Neural crest cell (in vitro differentiated cells): Measurements from ENCODE around the gene LHFPL3. TPM values are rescaled to one million over a fixed set of nuclear protein-coding genes. Genes with fewer than 3 reads are reported as not detected.

Experiments
- DNase-seq: peaks from one replicate; pipeline ENCODE4 v3.0.0; 2021; ENCODE audit warnings: low read depth, mixed read lengths, low spot score
- H3K27ac Mint-ChIP-seq: one replicate; pipeline ENCODE4 v1.8.0; 2021; ENCODE audit warnings: mild to moderate bottlenecking, mixed read lengths; ENCODE audit not compliant: unreplicated experiment
- H3K27me3 Mint-ChIP-seq: 2 replicates; pipeline ENCODE4 v1.8.0; 2021; ENCODE audit warnings: low read depth, mild to moderate bottlenecking, mixed read lengths
- H3K36me3 Mint-ChIP-seq: 2 replicates; pipeline ENCODE4 v1.8.0; 2021; ENCODE audit warnings: low read depth, mild to moderate bottlenecking, mixed read lengths
- H3K4me1 Mint-ChIP-seq: 2 replicates; pipeline ENCODE4 v1.8.0; 2021; ENCODE audit warnings: mixed read lengths
- H3K4me3 Mint-ChIP-seq: one replicate; pipeline ENCODE4 v1.8.0; 2021; ENCODE audit warnings: mild to moderate bottlenecking, mixed read lengths
- H3K9me3 Mint-ChIP-seq: 2 replicates; pipeline ENCODE4 v1.8.0; 2021; ENCODE audit warnings: mixed read lengths
- total RNA-seq: library from RNA; stranded (reverse); gene quantifications from 2 replicates; pipeline ENCODE4 v1.2.1, GENCODE V29; 2021
- TF ChIP-seq, protein P1 (sequence below): fragments of 200-600 bp; sonication (generic); conservative IDR thresholded peaks from 2 replicates; pipeline ENCODE4 v1.5.0; 2021; ENCODE audit warnings: antibody characterized with exemption, mild to moderate bottlenecking

Gene LHFPL3
- total RNA-seq, 1 donor from 2014 or later: not detected

DNA sequence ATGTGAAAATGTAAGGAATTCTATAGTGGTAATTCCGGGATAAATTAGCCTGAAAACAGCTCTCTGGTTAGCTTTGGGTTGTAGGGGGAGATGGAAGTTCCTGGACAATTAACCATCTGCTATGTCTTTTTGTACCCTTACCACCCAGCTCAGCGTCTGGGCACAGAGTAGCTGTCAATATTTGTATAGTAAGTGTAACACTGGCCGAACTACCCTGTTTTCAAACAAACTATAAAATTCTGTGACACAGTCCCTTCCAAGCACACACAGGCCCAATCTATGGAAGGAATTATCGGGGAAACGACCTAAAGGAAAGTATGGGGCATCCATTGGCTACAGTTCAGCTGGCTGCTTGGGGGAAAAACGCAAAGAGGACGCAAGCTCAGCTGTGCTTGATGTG, 869 bp upstream of the LHFPL3 start:
- Mint-ChIP-seq H3K4me1 (peaks cover 10% of the 10 kb centered on the region), H3K9me3 (no peaks in the 10 kb centered on the region), H3K4me3 (peak overlapping the region; percentile 83), H3K27ac (no peak overlapping the region), H3K36me3 (no peaks in the 10 kb centered on the region), H3K27me3 (peaks cover 93% of the 10 kb centered on the region)
- no peak for DNase-seq
- TF ChIP-seq, protein P1, sequence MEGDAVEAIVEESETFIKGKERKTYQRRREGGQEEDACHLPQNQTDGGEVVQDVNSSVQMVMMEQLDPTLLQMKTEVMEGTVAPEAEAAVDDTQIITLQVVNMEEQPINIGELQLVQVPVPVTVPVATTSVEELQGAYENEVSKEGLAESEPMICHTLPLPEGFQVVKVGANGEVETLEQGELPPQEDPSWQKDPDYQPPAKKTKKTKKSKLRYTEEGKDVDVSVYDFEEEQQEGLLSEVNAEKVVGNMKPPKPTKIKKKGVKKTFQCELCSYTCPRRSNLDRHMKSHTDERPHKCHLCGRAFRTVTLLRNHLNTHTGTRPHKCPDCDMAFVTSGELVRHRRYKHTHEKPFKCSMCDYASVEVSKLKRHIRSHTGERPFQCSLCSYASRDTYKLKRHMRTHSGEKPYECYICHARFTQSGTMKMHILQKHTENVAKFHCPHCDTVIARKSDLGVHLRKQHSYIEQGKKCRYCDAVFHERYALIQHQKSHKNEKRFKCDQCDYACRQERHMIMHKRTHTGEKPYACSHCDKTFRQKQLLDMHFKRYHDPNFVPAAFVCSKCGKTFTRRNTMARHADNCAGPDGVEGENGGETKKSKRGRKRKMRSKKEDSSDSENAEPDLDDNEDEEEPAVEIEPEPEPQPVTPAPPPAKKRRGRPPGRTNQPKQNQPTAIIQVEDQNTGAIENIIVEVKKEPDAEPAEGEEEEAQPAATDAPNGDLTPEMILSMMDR: no peak

DNA sequence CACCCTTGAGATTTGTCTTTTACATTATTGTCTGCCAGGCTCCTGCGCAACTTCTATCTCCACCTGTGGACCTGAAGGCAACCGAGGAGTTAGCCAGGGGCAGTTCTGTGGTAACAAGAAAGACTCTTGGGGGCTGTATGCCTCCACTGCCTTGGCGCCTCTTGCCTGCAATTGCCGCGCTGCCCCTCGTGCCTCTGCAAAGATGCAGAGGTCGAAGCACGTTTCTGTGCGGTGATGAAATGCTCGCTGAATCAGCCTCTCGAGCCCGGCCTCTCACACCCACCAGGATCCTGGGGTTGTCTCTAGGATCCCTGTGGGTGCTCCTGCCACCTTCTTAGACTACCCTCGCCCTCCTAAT, 486 bp upstream of the LHFPL3 start:
- Mint-ChIP-seq H3K27ac (no peak overlapping the region), H3K9me3 (no peaks in the 10 kb centered on the region), H3K4me1 (peaks cover 10% of the 10 kb centered on the region), H3K4me3 (peak overlapping the region; percentile 83), H3K36me3 (no peaks in the 10 kb centered on the region), H3K27me3 (peaks cover 91% of the 10 kb centered on the region)
- DNase-seq: peak; percentile 1
- TF ChIP-seq, protein P1: no peak

DNA sequence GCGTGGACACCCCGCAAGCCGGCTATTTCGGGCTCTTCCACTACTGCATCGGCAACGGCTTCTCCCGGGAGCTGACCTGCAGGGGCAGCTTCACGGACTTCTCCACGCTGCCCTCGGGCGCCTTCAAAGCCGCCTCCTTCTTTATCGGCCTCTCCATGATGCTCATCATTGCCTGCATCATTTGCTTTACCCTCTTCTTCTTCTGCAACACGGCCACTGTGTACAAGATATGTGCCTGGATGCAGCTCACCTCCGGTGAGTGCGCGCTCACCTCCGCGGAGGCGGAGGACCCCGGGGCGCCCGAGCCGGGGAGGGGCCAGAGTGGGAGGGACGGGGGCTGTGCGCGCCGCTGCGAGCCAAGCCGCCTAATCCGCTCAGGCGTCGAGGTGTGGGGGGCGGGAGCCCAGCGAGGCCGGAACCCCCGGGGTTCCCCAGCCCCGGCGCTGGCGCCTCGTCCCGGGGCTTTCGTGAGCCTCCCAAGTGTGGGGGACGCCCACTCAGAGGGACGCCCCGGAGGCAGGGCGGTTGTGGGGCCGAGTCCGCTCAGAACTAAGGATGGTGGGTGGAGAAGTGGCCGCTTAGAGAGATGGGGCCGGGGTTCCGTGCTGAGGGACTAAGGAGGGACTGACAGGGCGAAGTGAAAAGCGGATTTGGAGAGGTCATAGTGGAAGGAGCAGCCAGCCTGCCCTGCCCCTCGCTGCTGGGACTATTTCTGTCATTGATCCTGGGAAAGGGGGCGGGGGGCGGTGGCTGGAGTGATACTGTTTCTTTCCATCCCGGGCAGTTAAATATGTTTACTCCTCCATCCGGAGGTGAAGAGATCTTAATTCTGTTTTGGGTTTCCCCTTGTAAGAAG, 795 bp downstream of the LHFPL3 start:
- peaks cover 91% of the 10 kb centered on the region for H3K27me3 Mint-ChIP-seq
- no peaks in the 10 kb centered on the region for H3K36me3 Mint-ChIP-seq
- no peak overlapping the region for H3K27ac Mint-ChIP-seq
- TF ChIP-seq, protein P1: no peak
- H3K4me3 Mint-ChIP-seq: peak overlapping the region; percentile 77
- no peaks in the 10 kb centered on the region for H3K9me3 Mint-ChIP-seq
- peaks cover 10% of the 10 kb centered on the region for H3K4me1 Mint-ChIP-seq
- peak; percentile 5 for DNase-seq

DNA sequence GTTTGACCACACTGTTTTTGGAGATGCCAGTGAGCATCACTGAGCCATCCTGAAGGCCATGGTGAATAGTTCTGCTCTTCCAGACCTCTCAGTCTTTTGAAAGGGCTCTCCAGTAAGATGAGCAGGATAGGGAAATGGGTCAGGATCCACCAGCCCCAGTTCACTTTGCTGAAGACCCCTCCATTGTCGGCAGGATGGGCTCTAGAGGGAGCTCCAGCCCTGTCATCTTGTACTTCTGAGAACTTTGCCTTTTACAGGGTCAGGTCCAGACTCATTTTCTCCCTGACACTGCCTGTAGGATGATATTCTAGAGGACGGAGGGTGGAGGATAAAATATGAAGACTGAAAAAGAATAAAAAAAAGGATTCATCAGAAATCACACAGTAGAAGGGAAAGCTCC, 13.1 kb downstream of the LHFPL3 start:
- peaks cover 38% of the 10 kb centered on the region for H3K27me3 Mint-ChIP-seq
- no peak for DNase-seq
- H3K4me1 Mint-ChIP-seq: no peaks in the 10 kb centered on the region
- no peak overlapping the region for H3K27ac Mint-ChIP-seq
- H3K4me3 Mint-ChIP-seq: no peak overlapping the region
- no peaks in the 10 kb centered on the region for H3K9me3 Mint-ChIP-seq
- no peaks in the 10 kb centered on the region for H3K36me3 Mint-ChIP-seq
- TF ChIP-seq, protein P1: no peak

DNA sequence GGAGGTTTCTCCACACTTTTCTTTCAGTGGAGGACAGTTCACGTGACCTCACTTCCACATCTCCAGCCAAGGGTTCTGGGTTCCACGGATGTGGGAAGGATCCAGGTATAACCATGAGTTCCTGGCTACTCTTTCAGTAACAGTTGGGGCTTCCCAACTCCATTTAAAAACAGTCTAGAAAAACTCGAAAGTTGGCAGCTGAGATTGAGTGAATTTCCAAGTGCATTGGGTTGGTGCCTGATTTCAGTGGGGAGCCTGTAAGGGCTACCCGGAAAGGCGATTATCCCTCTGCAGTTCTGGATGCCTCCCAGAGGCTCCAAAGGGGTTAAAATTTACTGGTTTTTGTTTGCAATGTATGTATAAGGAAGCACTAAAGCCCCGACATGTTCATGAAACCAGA, 24.3 kb downstream of the LHFPL3 start:
- Mint-ChIP-seq H3K4me1 (no peaks in the 10 kb centered on the region), H3K9me3 (peaks cover 3% of the 10 kb centered on the region), H3K27ac (no peak overlapping the region), H3K36me3 (no peaks in the 10 kb centered on the region), H3K27me3 (peaks cover 39% of the 10 kb centered on the region), H3K4me3 (no peak overlapping the region)
- TF ChIP-seq, protein P1: no peak
- DNase-seq: no peak
